ENCODE measurements around the gene CTIF.

Gene CTIF

GRCh38 chr18:48763719-48764100 is 224.9 kb downstream of the CTIF start:
- no peak for TF ChIP-seq EZH2phosphoT487 (IDR thresholded peaks at IDR 0.05; ENCODE audit: low read length)
- no peak for TF ChIP-seq EZH2 (optimal IDR thresholded peaks at IDR 0.05; ENCODE audit: low read depth, low read length)
- TF ChIP-seq CTCF (IDR thresholded peaks at IDR 0.05; ENCODE audit: low read length), result no peak
- H4K20me1 ChIP-seq (ENCODE audit: insufficient read depth, low read length), result no peaks in the 10 kb centered on the region
- no peaks in the 10 kb centered on the region for H3K79me2 ChIP-seq (ENCODE audit: low read length)
- H3K27ac ChIP-seq (ENCODE audit: low read length), result no peak overlapping the region
- no peaks in the 10 kb centered on the region for H3K4me1 ChIP-seq (ENCODE audit: low read length)
- H3K4me3 ChIP-seq (ENCODE audit: low read length), result no peak overlapping the region
- H3K36me3 ChIP-seq (replicated peaks; ENCODE audit: insufficient read depth, low read length), result no peaks in the 10 kb centered on the region
- no peaks in the 10 kb centered on the region for H3K9me2 ChIP-seq (replicated peaks; ENCODE audit: insufficient read depth, low read length)
- H3K9ac ChIP-seq (ENCODE audit: low read length), result no peak overlapping the region
- no peaks in the 10 kb centered on the region for H3K9me3 ChIP-seq (replicated peaks; ENCODE audit: insufficient read depth, low read length)
- DNase-seq, result no peak
- H3K27me3 ChIP-seq (replicated peaks; ENCODE audit: insufficient read depth, low read length), result no peaks in the 10 kb centered on the region
- no peaks in the 10 kb centered on the region for H3F3A ChIP-seq (ENCODE audit: insufficient read depth, low read length)
- H2AFZ ChIP-seq (ENCODE audit: low read length), result no peak overlapping the region
- H3K4me2 ChIP-seq (ENCODE audit: low read depth, low read length), result no peak overlapping the region

GRCh38 chr18:48765053-48765452 is 226.2 kb downstream of the CTIF start:
- no peaks in the 10 kb centered on the region for H3K36me3 ChIP-seq (replicated peaks; ENCODE audit: insufficient read depth, low read length)
- DNase-seq, result no peak

GRCh38 chr18:48766026-48766425 is 227.2 kb downstream of the CTIF start:
- no peaks in the 10 kb centered on the region for H3K4me1 ChIP-seq (ENCODE audit: low read length)
- no peak for DNase-seq
- H3K79me2 ChIP-seq (ENCODE audit: low read length), result no peaks in the 10 kb centered on the region
- no peak overlapping the region for H2AFZ ChIP-seq (ENCODE audit: low read length)
- H3K9me3 ChIP-seq (replicated peaks; ENCODE audit: insufficient read depth, low read length), result no peaks in the 10 kb centered on the region
- H3F3A ChIP-seq (ENCODE audit: insufficient read depth, low read length), result no peaks in the 10 kb centered on the region
- no peak overlapping the region for H3K4me3 ChIP-seq (ENCODE audit: low read length)
- H3K27me3 ChIP-seq (replicated peaks; ENCODE audit: insufficient read depth, low read length), result no peaks in the 10 kb centered on the region
- H4K20me1 ChIP-seq (ENCODE audit: insufficient read depth, low read length), result no peaks in the 10 kb centered on the region
- no peaks in the 10 kb centered on the region for H3K9me2 ChIP-seq (replicated peaks; ENCODE audit: insufficient read depth, low read length)
- H3K36me3 ChIP-seq (replicated peaks; ENCODE audit: insufficient read depth, low read length), result no peaks in the 10 kb centered on the region
- H3K4me2 ChIP-seq (ENCODE audit: low read depth, low read length), result no peak overlapping the region
- TF ChIP-seq CTCF (IDR thresholded peaks at IDR 0.05; ENCODE audit: low read length), result no peak
- TF ChIP-seq EZH2 (optimal IDR thresholded peaks at IDR 0.05; ENCODE audit: low read depth, low read length), result no peak
- TF ChIP-seq EZH2phosphoT487 (IDR thresholded peaks at IDR 0.05; ENCODE audit: low read length), result no peak
- no peak overlapping the region for H3K9ac ChIP-seq (ENCODE audit: low read length)
- no peak overlapping the region for H3K27ac ChIP-seq (ENCODE audit: low read length)

More at GRCh38 chr18:48765053-48765452, 226.2 kb downstream of the CTIF start:
- no peaks in the 10 kb centered on the region for H3K9me2 ChIP-seq (replicated peaks; ENCODE audit: insufficient read depth, low read length)
- no peaks in the 10 kb centered on the region for H3K27me3 ChIP-seq (replicated peaks; ENCODE audit: insufficient read depth, low read length)
- no peaks in the 10 kb centered on the region for H3K9me3 ChIP-seq (replicated peaks; ENCODE audit: insufficient read depth, low read length)
- no peak overlapping the region for H3K9ac ChIP-seq (ENCODE audit: low read length)
- H3K4me3 ChIP-seq (ENCODE audit: low read length), result no peak overlapping the region
- no peaks in the 10 kb centered on the region for H3K4me1 ChIP-seq (ENCODE audit: low read length)
- no peak overlapping the region for H3K27ac ChIP-seq (ENCODE audit: low read length)
- H4K20me1 ChIP-seq (ENCODE audit: insufficient read depth, low read length), result no peaks in the 10 kb centered on the region
- no peak overlapping the region for H2AFZ ChIP-seq (ENCODE audit: low read length)
- no peaks in the 10 kb centered on the region for H3F3A ChIP-seq (ENCODE audit: insufficient read depth, low read length)
- no peak overlapping the region for H3K4me2 ChIP-seq (ENCODE audit: low read depth, low read length)
- H3K79me2 ChIP-seq (ENCODE audit: low read length), result no peaks in the 10 kb centered on the region
- TF ChIP-seq EZH2phosphoT487 (IDR thresholded peaks at IDR 0.05; ENCODE audit: low read length) (no peak), EZH2 (optimal IDR thresholded peaks at IDR 0.05; ENCODE audit: low read depth, low read length) (no peak), CTCF (IDR thresholded peaks at IDR 0.05; ENCODE audit: low read length) (no peak)

All from MM.1S (cell line).